Activated naive CD8-positive, alpha-beta T cell treated with anti-CD3 and anti-CD28 coated beads, Interleukin-2, amount 10 ng/mL, durations not matched to agents 7 days and 5 days (primary cell): Measurements from ENCODE around the gene FRRS1L. TPM values are rescaled to one million over a fixed set of nuclear protein-coding genes. Genes with fewer than 3 reads are reported as not detected.

Experiments
- ATAC-seq: fragments of 150-1000 bp; cut with Tn5 transposase; one replicate; pipeline ENCODE4 v1.10.0; 2021; ENCODE audit warnings: low read depth, moderate library complexity
- POLR2A ChIA-PET: fragments of 350-600 bp; sonication (Branson Sonifier 250); formaldehyde crosslinking; loops from one replicate; lab custom pipeline; 2021; ENCODE audit warnings: antibody characterized with exemption; lab: Charles Lee
- DNase-seq: peaks from one replicate; pipeline ENCODE4 v3.0.0; 2021
- H3K27ac Mint-ChIP-seq: one replicate; pipeline ENCODE4 v1.8.0; 2022; ENCODE audit warnings: mild to moderate bottlenecking, mixed read lengths
- H3K27me3 Mint-ChIP-seq: one replicate; pipeline ENCODE4 v1.8.0; 2022; ENCODE audit warnings: mild to moderate bottlenecking, moderate library complexity, mixed read lengths
- H3K36me3 Mint-ChIP-seq: one replicate; pipeline ENCODE4 v1.8.0; 2021; ENCODE audit warnings: mild to moderate bottlenecking, mixed read lengths
- H3K4me1 Mint-ChIP-seq: one replicate; pipeline ENCODE4 v1.8.0; 2021; ENCODE audit warnings: mixed read lengths
- H3K4me3 Mint-ChIP-seq: one replicate; pipeline ENCODE4 v1.8.0; 2022; ENCODE audit warnings: mild to moderate bottlenecking, moderate library complexity, mixed read lengths
- H3K9me3 Mint-ChIP-seq: one replicate; pipeline ENCODE4 v1.8.0; 2021; ENCODE audit warnings: mixed read lengths
- total RNA-seq, 2 experiments: library from RNA; stranded (reverse); gene quantifications; one replicate each; pipeline ENCODE4 v1.2.3, GENCODE V29; 2021

Gene FRRS1L
- total RNA-seq, 2 experiments from 2014 or later, result not detected

GRCh38 chr9:109166171-109166770 is 778 bp downstream of the FRRS1L start:
- Mint-ChIP-seq H3K27ac (no peak overlapping the region), H3K9me3 (no peaks in the 10 kb centered on the region), H3K27me3 (peaks cover 48% of the 10 kb centered on the region), H3K36me3 (no peaks in the 10 kb centered on the region), H3K4me3 (peak overlapping the region; percentile 12), H3K4me1 (peaks cover 6% of the 10 kb centered on the region)
- no peak for DNase-seq
- POLR2A ChIA-PET, result interaction anchor here (0.6 kb wide), 1 partner anchor 588 kb away, joined by 3 read pairs; no protein-coding TSS in a partner anchor
- no peak for ATAC-seq

DNA sequence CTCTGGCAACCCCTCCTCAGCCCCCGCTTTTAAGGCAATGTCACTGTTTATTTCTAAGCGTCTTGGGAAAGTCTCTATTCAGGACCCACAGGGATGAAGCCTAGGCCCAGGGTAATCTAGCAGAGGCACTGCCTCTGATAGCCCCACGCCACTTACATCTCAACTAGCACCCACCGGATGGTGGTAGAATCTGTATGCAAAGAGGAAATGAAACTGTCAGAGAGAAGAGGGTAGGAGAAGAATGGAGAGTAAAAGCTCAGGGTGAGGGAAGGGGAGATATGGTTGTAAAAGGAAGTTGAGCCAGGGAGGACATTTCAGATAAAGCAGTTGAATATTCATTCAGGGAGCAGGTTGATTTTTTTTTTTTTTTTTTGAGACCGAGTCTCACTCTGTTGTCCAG is 3.0 kb downstream of the FRRS1L start:
- POLR2A ChIA-PET, result no interaction called here
- DNase-seq, result no peak
- Mint-ChIP-seq H3K27me3 (peaks cover 61% of the 10 kb centered on the region), H3K4me1 (peaks cover 6% of the 10 kb centered on the region), H3K4me3 (no peak overlapping the region), H3K36me3 (no peaks in the 10 kb centered on the region), H3K9me3 (no peaks in the 10 kb centered on the region), H3K27ac (peak overlapping the region; percentile 22)
- ATAC-seq, result peak; percentile 47

- H3K4me1 Mint-ChIP-seq, result peaks cover 6% of the 10 kb centered on the region
- no peak overlapping the region for H3K27ac Mint-ChIP-seq
- DNase-seq (no peak), ATAC-seq (no peak)
- POLR2A ChIA-PET, result no interaction called here
- no peaks in the 10 kb centered on the region for H3K36me3 Mint-ChIP-seq
- peaks cover 56% of the 10 kb centered on the region for H3K27me3 Mint-ChIP-seq
- H3K4me3 Mint-ChIP-seq, result no peak overlapping the region
- H3K9me3 Mint-ChIP-seq, result no peaks in the 10 kb centered on the region
Observed at GRCh38 chr9:109163194-109163593, 3.9 kb downstream of the FRRS1L start.

DNA sequence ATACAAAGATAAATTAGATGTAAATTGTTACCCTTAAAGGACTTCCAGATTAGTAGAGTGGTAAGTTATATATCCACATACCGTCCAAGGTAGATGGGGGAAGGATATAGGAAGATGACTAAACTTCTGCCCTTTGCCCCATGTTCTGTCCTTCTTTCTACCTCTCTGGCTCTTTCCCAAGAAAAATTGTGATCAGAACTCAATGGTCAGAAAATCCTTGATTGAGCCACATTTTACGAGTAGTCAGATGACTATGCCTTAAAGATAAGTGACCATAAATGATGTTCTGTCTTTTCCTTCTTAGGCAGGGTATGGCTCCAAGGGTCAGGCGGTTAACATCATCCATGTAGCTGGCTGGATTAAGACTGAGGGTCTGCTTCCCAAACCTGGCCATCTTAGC is 4.4 kb downstream of the FRRS1L start:
- POLR2A ChIA-PET, result no interaction called here
- Mint-ChIP-seq H3K9me3 (no peaks in the 10 kb centered on the region), H3K27ac (no peak overlapping the region), H3K4me3 (no peak overlapping the region), H3K27me3 (peaks cover 53% of the 10 kb centered on the region), H3K4me1 (peaks cover 6% of the 10 kb centered on the region), H3K36me3 (no peaks in the 10 kb centered on the region)
- DNase-seq (no peak), ATAC-seq (no peak)

DNA sequence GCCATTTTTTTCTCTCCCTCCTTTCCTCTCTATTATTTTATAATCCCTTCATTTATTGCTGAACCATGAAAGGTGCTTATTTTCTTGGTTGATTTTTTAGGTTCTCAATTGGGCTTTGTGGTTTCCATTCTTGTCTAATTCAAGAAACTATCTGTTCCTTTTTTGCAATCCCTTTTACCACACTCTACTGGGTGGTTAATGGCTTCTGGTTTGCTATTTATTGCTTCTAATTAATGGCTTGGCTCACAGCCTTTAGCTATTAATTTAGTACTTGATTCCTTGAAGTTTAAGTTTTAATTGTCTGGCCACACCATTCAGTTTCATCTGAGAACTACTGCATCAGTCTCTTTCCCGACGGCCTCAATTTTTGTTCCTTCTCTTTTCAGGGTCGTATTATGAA is 5.6 kb downstream of the FRRS1L start:
- DNase-seq (no peak), ATAC-seq (no peak)
- Mint-ChIP-seq H3K4me3 (no peak overlapping the region), H3K4me1 (peaks cover 4% of the 10 kb centered on the region), H3K9me3 (no peaks in the 10 kb centered on the region), H3K27me3 (peaks cover 52% of the 10 kb centered on the region), H3K27ac (no peak overlapping the region), H3K36me3 (no peaks in the 10 kb centered on the region)
- POLR2A ChIA-PET, result no interaction called here

GRCh38 chr9:109159583-109159982 is 7.5 kb downstream of the FRRS1L start:
- POLR2A ChIA-PET, result no interaction called here
- Mint-ChIP-seq H3K9me3 (peaks cover under 1% of the 10 kb centered on the region), H3K27ac (no peak overlapping the region), H3K27me3 (peaks cover 38% of the 10 kb centered on the region), H3K36me3 (no peaks in the 10 kb centered on the region), H3K4me3 (no peak overlapping the region), H3K4me1 (peaks cover 4% of the 10 kb centered on the region)
- DNase-seq (no peak), ATAC-seq (no peak)

DNA sequence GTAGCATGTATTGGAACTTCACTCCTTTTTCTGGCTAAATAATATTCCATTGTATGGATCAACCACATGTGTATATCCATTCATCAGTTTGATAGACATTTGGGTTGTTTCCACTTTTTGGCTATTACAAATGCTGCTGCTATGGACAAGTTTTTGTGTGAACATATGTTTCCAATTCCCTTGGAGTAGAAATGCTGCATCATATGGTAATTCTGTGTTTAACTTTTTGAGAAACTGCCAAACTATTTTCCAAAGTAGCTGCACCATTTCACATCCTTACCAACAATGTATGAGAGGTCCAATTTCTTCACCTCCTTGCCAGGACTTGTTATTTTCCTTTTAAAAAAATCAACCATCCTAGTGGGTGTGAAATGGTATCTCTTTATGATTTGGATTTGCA is 8.4 kb downstream of the FRRS1L start:
- Mint-ChIP-seq H3K9me3 (peaks cover 5% of the 10 kb centered on the region), H3K27ac (no peak overlapping the region), H3K36me3 (no peaks in the 10 kb centered on the region), H3K4me1 (no peaks in the 10 kb centered on the region), H3K27me3 (peaks cover 34% of the 10 kb centered on the region), H3K4me3 (no peak overlapping the region)
- ATAC-seq (no peak), DNase-seq (no peak)
- POLR2A ChIA-PET, result no interaction called here

GRCh38 chr9:109156708-109157107 is 10.3 kb downstream of the FRRS1L start:
- no peak for DNase-seq
- Mint-ChIP-seq H3K4me3 (no peak overlapping the region), H3K4me1 (no peaks in the 10 kb centered on the region), H3K27me3 (peaks cover 28% of the 10 kb centered on the region), H3K27ac (no peak overlapping the region), H3K36me3 (no peaks in the 10 kb centered on the region), H3K9me3 (peaks cover 9% of the 10 kb centered on the region)
- no peak for ATAC-seq
- POLR2A ChIA-PET, result no interaction called here

- no peak overlapping the region for H3K4me3 Mint-ChIP-seq
- H3K4me1 Mint-ChIP-seq, result no peaks in the 10 kb centered on the region
- no peaks in the 10 kb centered on the region for H3K36me3 Mint-ChIP-seq
- H3K27ac Mint-ChIP-seq, result no peak overlapping the region
- DNase-seq (no peak), ATAC-seq (no peak)
- H3K27me3 Mint-ChIP-seq, result peaks cover 10% of the 10 kb centered on the region
- H3K9me3 Mint-ChIP-seq, result peaks cover 9% of the 10 kb centered on the region
- POLR2A ChIA-PET, result no interaction called here
Observed at GRCh38 chr9:109150925-109151545, 16.0 kb downstream of the FRRS1L start.

DNA sequence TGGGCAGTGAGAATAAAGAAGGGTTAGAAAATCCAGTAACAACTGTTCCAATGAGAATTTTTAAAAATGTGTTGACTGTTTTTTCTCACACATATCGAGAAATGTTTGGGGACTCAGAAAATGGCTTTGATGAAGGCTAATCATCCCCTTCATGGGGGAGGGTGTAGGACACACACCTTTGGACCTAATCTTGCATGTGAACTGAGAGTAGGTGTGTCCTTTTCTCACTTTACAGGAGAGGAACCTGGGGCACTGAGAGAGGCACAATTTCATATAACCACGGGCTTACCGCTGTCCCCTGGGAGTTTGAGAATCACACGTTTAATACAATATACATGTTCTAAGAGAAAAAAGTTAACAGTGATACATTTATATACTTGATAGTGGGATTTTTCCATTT is 17.3 kb downstream of the FRRS1L start:
- no peaks in the 10 kb centered on the region for H3K36me3 Mint-ChIP-seq
- H3K27me3 Mint-ChIP-seq, result peaks cover 19% of the 10 kb centered on the region
- no peaks in the 10 kb centered on the region for H3K4me1 Mint-ChIP-seq
- H3K4me3 Mint-ChIP-seq, result no peak overlapping the region
- peaks cover 9% of the 10 kb centered on the region for H3K9me3 Mint-ChIP-seq
- POLR2A ChIA-PET, result no interaction called here
- DNase-seq (no peak), ATAC-seq (no peak)
- no peak overlapping the region for H3K27ac Mint-ChIP-seq

GRCh38 chr9:109149089-109149488 is 18.0 kb downstream of the FRRS1L start:
- H3K9me3 Mint-ChIP-seq, result peaks cover 4% of the 10 kb centered on the region
- DNase-seq, result no peak
- no peaks in the 10 kb centered on the region for H3K36me3 Mint-ChIP-seq
- H3K4me3 Mint-ChIP-seq, result no peak overlapping the region
- ATAC-seq, result no peak
- peaks cover 2% of the 10 kb centered on the region for H3K4me1 Mint-ChIP-seq
- POLR2A ChIA-PET, result no interaction called here
- H3K27ac Mint-ChIP-seq, result no peak overlapping the region
- H3K27me3 Mint-ChIP-seq, result peaks cover 15% of the 10 kb centered on the region

- Mint-ChIP-seq H3K9me3 (no peaks in the 10 kb centered on the region), H3K27ac (no peak overlapping the region), H3K4me3 (no peak overlapping the region), H3K4me1 (peaks cover 6% of the 10 kb centered on the region), H3K36me3 (no peaks in the 10 kb centered on the region), H3K27me3 (peaks cover 18% of the 10 kb centered on the region)
- DNase-seq, result no peak
- no peak for ATAC-seq
- POLR2A ChIA-PET, result no interaction called here
Observed at GRCh38 chr9:109145051-109145450, 22.0 kb downstream of the FRRS1L start.

DNA sequence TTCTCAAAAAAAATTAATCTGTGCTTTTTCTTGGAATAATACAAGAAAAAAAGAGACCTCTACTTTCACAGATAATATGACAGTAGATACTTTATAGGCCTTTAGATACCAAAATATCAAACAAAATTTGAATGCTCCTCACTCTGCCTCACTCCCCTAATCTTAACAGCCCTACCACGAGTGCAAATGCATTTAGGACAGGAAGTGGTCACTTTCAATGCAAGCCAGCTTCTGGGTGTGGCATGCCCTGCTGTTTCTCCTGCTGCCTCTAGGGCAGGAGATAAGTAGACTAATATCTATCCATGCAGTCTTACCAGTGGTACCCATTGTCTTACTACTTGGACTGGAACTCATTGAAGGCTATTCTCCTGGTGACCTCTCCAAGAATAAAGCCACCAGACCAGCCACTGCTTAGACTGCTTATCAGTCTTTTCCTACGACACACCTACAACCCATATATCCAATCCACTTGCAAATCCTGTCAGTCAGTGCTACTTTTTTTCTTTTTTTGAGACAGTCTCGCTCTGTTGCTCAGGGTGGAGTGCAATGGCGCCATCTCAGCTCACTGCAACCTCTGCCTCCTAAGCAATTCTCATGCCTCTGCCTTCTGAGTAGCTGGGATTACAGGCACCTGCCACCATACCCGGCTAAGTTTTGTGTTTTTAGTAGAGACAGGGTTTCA is 23.0 kb downstream of the FRRS1L start:
- H3K36me3 Mint-ChIP-seq, result no peaks in the 10 kb centered on the region
- POLR2A ChIA-PET, result no interaction called here
- H3K4me1 Mint-ChIP-seq, result peaks cover 6% of the 10 kb centered on the region
- peaks cover 18% of the 10 kb centered on the region for H3K27me3 Mint-ChIP-seq
- H3K4me3 Mint-ChIP-seq, result peak overlapping the region; percentile 12
- ATAC-seq, result peak; percentile 92
- DNase-seq, result no peak
- no peaks in the 10 kb centered on the region for H3K9me3 Mint-ChIP-seq
- peak overlapping the region; percentile 78 for H3K27ac Mint-ChIP-seq

DNA sequence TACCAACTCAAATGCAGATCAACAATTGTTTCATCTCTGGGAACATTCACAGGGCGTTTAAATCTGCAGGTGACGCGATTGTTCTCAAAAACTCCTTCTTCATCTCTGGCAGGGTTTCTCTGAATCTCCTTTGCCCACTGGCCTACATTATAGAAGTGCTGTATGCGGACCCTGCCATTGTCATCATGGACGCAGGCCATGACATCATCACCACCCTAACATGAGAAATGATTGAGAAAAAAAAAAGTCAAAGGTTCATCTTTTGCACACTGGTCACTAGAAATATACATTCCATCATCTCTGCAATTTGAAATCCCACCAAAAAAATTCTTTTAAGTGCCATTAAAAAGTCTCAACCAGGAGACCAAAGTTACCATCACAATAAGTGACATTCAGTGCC is 25.7 kb downstream of the FRRS1L start:
- no peaks in the 10 kb centered on the region for H3K9me3 Mint-ChIP-seq
- H3K4me3 Mint-ChIP-seq, result no peak overlapping the region
- ATAC-seq (no peak), DNase-seq (no peak)
- H3K27me3 Mint-ChIP-seq, result peaks cover 20% of the 10 kb centered on the region
- no peak overlapping the region for H3K27ac Mint-ChIP-seq
- H3K4me1 Mint-ChIP-seq, result peaks cover 6% of the 10 kb centered on the region
- POLR2A ChIA-PET, result no interaction called here
- no peaks in the 10 kb centered on the region for H3K36me3 Mint-ChIP-seq
